Hepatocyte (in vitro differentiated cells): ENCODE measurements around the gene SYNGR4. TPM values are rescaled to one million over a fixed set of nuclear protein-coding genes. Genes with fewer than 3 reads are reported as not detected.

Experiments
- DNase-seq: peaks from one replicate; pipeline ENCODE4 v3.0.0-alpha.2; 2016; ENCODE audit warnings: low spot score
- H2AFZ ChIP-seq: fragments of 200-600 bp; sonication (generic); 2 replicates; pipeline ENCODE4 v1.6.0; 2016; ENCODE audit warnings: antibody characterized with exemption, mild to moderate bottlenecking
- H3K27ac ChIP-seq: fragments of 200-600 bp; sonication (generic); 2 replicates; pipeline ENCODE4 v1.5.1; 2016; ENCODE audit warnings: mild to moderate bottlenecking
- H3K27me3 ChIP-seq: fragments of 200-600 bp; sonication (generic); 2 replicates; pipeline ENCODE4 v1.6.1; 2016
- H3K36me3 ChIP-seq: fragments of 200-600 bp; sonication (generic); replicated peaks from 2 replicates; pipeline ENCODE4 v1.5.1; 2016; ENCODE audit warnings: low read depth; ENCODE audit not compliant: insufficient read depth
- H3K4me1 ChIP-seq: fragments of 200-600 bp; sonication (generic); 2 replicates; pipeline ENCODE4 v1.5.1; 2016; ENCODE audit warnings: mild to moderate bottlenecking, moderate library complexity; ENCODE audit not compliant: insufficient read depth
- H3K4me2 ChIP-seq: fragments of 200-600 bp; sonication (generic); 2 replicates; pipeline ENCODE4 v1.6.0; 2016
- H3K4me3 ChIP-seq: fragments of 200-600 bp; sonication (generic); 2 replicates; pipeline ENCODE4 v1.5.1; 2016; ENCODE audit warnings: mild to moderate bottlenecking
- H3K79me2 ChIP-seq: fragments of 200-600 bp; sonication (generic); 2 replicates; pipeline ENCODE4 v1.6.0; 2017; ENCODE audit warnings: mild to moderate bottlenecking
- H3K9me2 ChIP-seq: fragments of 200-600 bp; sonication (generic); replicated peaks from 2 replicates; pipeline ENCODE4 v1.6.0; 2017; ENCODE audit warnings: mild to moderate bottlenecking; ENCODE audit not compliant: insufficient read depth
- H3K9me3 ChIP-seq: fragments of 200-600 bp; sonication (generic); 2 replicates; pipeline ENCODE4 v1.5.1; 2016; ENCODE audit warnings: low read depth, mild to moderate bottlenecking
- H4K20me1 ChIP-seq: fragments of 200-600 bp; sonication (generic); 2 replicates; pipeline ENCODE4 v1.6.0; 2016; ENCODE audit warnings: mild to moderate bottlenecking; ENCODE audit not compliant: insufficient read depth, poor library complexity, severe bottlenecking
- CTCF ChIP-seq: fragments of 200-600 bp; sonication (generic); IDR thresholded peaks from 2 replicates; pipeline ENCODE4 v1.5.1; 2016; ENCODE audit warnings: antibody characterized with exemption, mild to moderate bottlenecking; ENCODE audit not compliant: poor library complexity
- EZH2 ChIP-seq: fragments of 200-600 bp; sonication (generic); IDR thresholded peaks from 2 replicates; pipeline ENCODE4 v1.6.1; 2016; ENCODE audit warnings: antibody characterized with exemption, mild to moderate bottlenecking, borderline replicate concordance
- EZH2phosphoT487 ChIP-seq: fragments of 200-600 bp; sonication (generic); IDR thresholded peaks from one replicate; pipeline ENCODE4 v1.6.1; 2018; ENCODE audit warnings: antibody characterized with exemption, mild to moderate bottlenecking, low read depth, moderate library complexity; ENCODE audit not compliant: unreplicated experiment, severe bottlenecking
- WGBS: methylation state at CpG from one replicate; pipeline ENCODE4 v1.1.6; 2016; ENCODE audit warnings: low lambda C conversion rate; ENCODE audit errors: missing lambda C conversion rate; 5-methylcytosine and 5-hydroxymethylcytosine counted together
- polyA plus RNA-seq: library from polyadenylated mRNA; unstranded; fragments of >200 nt; fragmentation: Nextera tagmentation; extraction: Ambion mirVana; gene quantifications from 2 replicates; pipeline ENCODE4 v1.2.1, GENCODE V29; 2016
- total RNA-seq: library from RNA; depleted of rRNA; stranded (reverse); fragments of >200 nt; gene quantifications from 2 replicates; pipeline ENCODE4 v1.2.3, GENCODE V29; 2014

The SYNGR4 gene
- total and polyA plus RNA-seq, 2 experiments from 2014 or later = 1.3 TPM; not detected in 1

- Histone ChIP-seq H3K4me3 (no peak overlapping the region), H3K27ac (no peak overlapping the region), H3K4me2 (no peak overlapping the region), H3K9me3 (no peaks in the 10 kb centered on the region), H4K20me1 (no peaks in the 10 kb centered on the region), H2AFZ (no peak overlapping the region), H3K79me2 (no peaks in the 10 kb centered on the region), H3K4me1 (no peaks in the 10 kb centered on the region), H3K9me2 (no peaks in the 10 kb centered on the region), H3K36me3 (no peaks in the 10 kb centered on the region), H3K27me3 (no peaks in the 10 kb centered on the region)
- no peak for DNase-seq
- TF ChIP-seq EZH2 = no peak
- TF ChIP-seq EZH2phosphoT487 = no peak
- TF ChIP-seq CTCF = no peak
- 94% methylated on average over 14 of the region's 14 CpGs for WGBS
These were observed 25.9 kb upstream of the SYNGR4 start for GRCh38 chr19:48338253-48338755.

- DNase-seq = no peak
- Histone ChIP-seq H3K27me3 (no peaks in the 10 kb centered on the region), H3K4me2 (no peak overlapping the region), H3K79me2 (no peaks in the 10 kb centered on the region), H3K36me3 (no peaks in the 10 kb centered on the region), H4K20me1 (no peaks in the 10 kb centered on the region), H3K4me3 (no peak overlapping the region), H3K4me1 (no peaks in the 10 kb centered on the region), H3K27ac (no peak overlapping the region), H2AFZ (no peak overlapping the region), H3K9me3 (no peaks in the 10 kb centered on the region), H3K9me2 (no peaks in the 10 kb centered on the region)
- WGBS = 93% methylated on average over 13 of the region's 14 CpGs
- no peak for TF ChIP-seq EZH2phosphoT487
- TF ChIP-seq CTCF = no peak
- no peak for TF ChIP-seq EZH2
These were observed 25.2 kb upstream of the SYNGR4 start for GRCh38 chr19:48338802-48339503.

GRCh38 chr19:48340995-48341394, 23.2 kb upstream of the SYNGR4 start:
- 92% methylated on average over 11 of the region's 11 CpGs for WGBS
- DNase-seq = no peak

More at GRCh38 chr19:48340995-48341394, 23.2 kb upstream of the SYNGR4 start:
- no peaks in the 10 kb centered on the region for H3K9me2 ChIP-seq
- H2AFZ ChIP-seq = no peak overlapping the region
- no peak overlapping the region for H3K4me3 ChIP-seq
- no peaks in the 10 kb centered on the region for H3K4me1 ChIP-seq
- no peaks in the 10 kb centered on the region for H3K9me3 ChIP-seq
- no peak overlapping the region for H3K27ac ChIP-seq
- no peaks in the 10 kb centered on the region for H3K27me3 ChIP-seq
- H3K4me2 ChIP-seq = no peak overlapping the region
- H4K20me1 ChIP-seq = no peaks in the 10 kb centered on the region
- TF ChIP-seq CTCF (no peak), EZH2 (no peak), EZH2phosphoT487 (no peak)
- H3K36me3 ChIP-seq = no peaks in the 10 kb centered on the region
- no peaks in the 10 kb centered on the region for H3K79me2 ChIP-seq
